ENCODE measurements around the gene NOXA1.

- TF ChIP-seq EZH2 (IDR thresholded peaks at IDR 0.05; ENCODE audit: low read length) (no peak), CTCF (optimal IDR thresholded peaks at IDR 0.05 in 1 of 3, IDR thresholded peaks at IDR 0.05 in 1 of 3, conservative IDR thresholded peaks at IDR 0.05 in 1 of 3; ENCODE audit: extremely low read depth in 1 of 3, insufficient read depth in 2 of 3, low read length in 3 of 3) (no peak)
Measured at GRCh38 chr9:137428841-137429545, 5.8 kb downstream of the NOXA1 start.

Measured in keratinocyte (primary cell).